HG02943 (cell line): ENCODE results near the gene GPR137C.

Source experiments
- ATAC-seq: cut with Tn5 transposase; IDR thresholded peaks from one replicate; pipeline ENCODE4 v1.9.1; 2021; ENCODE audit warnings: mild to moderate bottlenecking, low read depth, moderate library complexity; ENCODE audit not compliant: unreplicated experiment

The GPR137C gene

DNA sequence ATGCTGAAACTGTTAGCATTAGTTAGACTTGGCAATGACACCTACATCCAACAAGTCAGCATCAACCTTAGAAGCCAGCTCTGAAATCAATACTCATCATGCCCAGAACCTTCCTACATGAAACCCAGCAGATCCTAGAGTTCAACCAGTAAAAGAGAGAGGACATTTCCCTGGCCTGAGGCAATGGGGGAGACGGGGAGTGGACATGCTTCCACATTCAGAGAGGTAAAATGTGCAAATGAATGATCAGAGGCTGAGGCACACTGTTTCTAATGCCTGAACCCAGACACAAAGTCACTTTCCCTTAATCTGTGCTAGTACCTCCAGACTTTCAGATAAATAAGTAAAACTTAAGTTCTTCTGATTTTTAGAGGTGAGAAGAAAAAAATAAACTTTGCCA lies 108.2 kb downstream of the GPR137C start:
- no peak for ATAC-seq

DNA sequence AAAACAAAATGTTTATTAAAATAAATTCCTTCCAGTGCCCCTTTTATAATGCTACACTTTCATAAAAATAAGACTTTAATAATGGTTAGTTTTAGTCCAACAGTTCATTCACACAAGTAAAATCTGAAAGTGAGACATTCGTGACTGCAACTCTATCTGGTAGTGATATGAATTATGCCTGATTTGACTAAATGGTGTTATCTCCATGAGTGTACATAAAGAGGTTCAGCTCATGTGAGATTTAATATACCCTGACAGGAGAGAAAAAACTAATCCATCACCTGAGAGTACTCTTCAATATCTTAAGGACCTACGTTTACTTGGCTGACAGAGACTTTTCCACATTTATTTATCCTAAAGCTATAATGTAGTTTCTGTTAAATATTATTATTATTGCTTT lies 108.7 kb downstream of the GPR137C start:
- ATAC-seq: no peak

DNA sequence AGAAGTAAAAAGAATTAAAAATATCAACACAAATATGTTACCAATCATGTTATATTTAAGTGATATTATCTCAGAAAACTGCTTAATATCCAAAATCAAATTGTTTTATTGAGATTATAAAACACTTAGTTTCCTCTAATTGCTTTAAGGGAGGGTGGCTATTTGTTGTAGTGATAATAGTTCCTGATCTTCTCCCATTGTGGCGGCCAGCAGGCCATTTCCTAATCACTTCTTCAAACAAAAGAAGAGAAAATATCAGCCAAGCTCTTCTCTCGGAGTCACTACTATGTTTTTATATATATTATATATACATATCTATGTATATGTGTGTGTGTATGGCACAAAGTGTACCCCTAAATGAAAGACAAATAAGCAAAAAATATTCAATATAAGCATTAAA lies 111.2 kb downstream of the GPR137C start:
- ATAC-seq: no peak

DNA sequence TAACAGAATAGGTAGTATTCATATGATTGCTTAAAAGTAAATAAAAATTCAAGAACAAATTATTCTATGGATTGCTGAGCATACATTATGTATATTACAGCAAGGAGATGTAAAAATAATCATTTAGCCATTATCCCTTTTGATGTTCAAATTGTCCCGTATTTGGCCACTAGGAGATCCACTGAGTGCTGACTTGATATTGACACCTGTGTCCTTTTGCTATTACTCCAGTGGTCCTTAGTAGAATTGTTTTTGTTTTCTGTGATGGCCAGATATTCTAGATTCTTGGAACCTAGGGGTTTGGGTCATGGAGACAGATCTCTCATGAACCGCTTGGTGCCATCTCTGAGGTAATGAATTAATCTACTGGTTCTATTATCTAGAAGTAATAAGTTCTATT lies 126.0 kb downstream of the GPR137C start:
- no peak for ATAC-seq

DNA sequence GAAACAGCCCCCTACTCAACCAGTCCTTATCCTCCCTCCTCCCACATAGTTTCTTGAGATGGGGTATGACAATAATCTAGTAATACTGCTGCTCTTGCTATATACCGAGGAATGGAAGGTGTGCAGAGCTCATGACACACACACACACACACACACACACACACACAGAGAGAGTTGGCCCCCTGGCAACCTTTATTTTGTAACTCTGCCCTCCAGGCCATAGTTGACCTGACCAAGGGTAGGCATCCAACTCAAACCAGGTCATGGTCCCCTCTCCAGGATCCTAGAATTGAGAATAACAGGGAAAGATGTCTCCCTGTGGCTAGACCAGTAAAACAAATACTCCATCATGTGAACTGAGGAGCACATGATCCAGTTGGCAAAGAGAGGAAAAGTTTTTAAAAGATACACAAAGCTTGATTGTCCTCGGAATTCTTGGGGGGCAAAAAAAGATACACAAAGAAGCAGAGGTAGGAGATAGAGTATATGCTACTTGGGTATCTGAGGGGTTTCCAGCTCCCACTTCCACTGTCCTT lies 131.4 kb downstream of the GPR137C start:
- no peak for ATAC-seq

DNA sequence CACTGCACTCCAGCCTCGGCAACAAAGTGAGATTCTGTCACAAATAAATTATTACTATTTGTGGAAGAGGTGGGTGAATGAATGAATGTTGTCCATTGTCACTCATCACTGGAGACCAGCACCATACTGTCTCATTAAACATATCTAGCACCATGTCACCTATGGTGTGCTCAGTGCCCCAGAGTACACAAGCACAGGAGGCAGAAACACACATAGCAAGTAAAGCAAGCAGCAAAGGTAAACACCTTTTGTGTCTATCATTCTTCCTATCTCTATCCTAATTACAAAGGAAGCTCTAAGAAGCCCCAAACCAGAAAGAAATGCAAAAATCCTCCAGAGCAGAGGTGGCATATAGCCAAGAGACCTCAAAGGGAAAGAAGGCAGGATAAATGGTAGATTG lies 133.5 kb downstream of the GPR137C start:
- no peak for ATAC-seq
